ENCODE results near the gene ZNF169. TPM values are rescaled to one million over a fixed set of nuclear protein-coding genes. Genes with fewer than 3 reads are reported as not detected.

The ZNF169 gene
- total RNA-seq = 1 to 10 TPM; 5.5 to 5.7 TPM

- H3K36me3 Mint-ChIP-seq (ENCODE audit: low read depth) = peaks cover 21% of the 10 kb centered on the region
- DNase-seq (peak; percentile 95), ATAC-seq (peak; percentile 100)
- intact Hi-C loops (cut with micrococcal nuclease) = no loop called here
- H3K9me3 Mint-ChIP-seq = no peaks in the 10 kb centered on the region
- CTCF ChIA-PET = no interaction called here
- peaks cover 29% of the 10 kb centered on the region for H3K4me1 Mint-ChIP-seq (ENCODE audit: low read depth)
- peak within 1 kb of the TSS; percentile 97 for H3K27ac Mint-ChIP-seq
- H3K4me3 Mint-ChIP-seq = peak within 1 kb of the TSS; percentile 99
- POLR2A ChIA-PET = interaction anchor here (0.8 to 1.9 kb wide), 2 partner anchors 9 to 33 kb away, joined by 3 to 4 read pairs; no protein-coding TSS in a partner anchor
- TF ChIP-seq CTCF (IDR thresholded peaks at IDR 0.05) = no peak
- H3K27me3 Mint-ChIP-seq = peaks cover 3% of the 10 kb centered on the region
Observed at GRCh38 chr9:94259077-94259862, at the start of gene ZNF169. ZNF169 (plus strand) TSS chr9:94259298; CDS start chr9:94278813, 19,515 bp downstream.

GRCh38 chr9:94210616-94211603 lies 48.2 kb upstream of the ZNF169 start:
- Mint-ChIP-seq H3K36me3 (ENCODE audit: low read depth) (no peaks in the 10 kb centered on the region), H3K27ac (no peak overlapping the region), H3K27me3 (peaks cover 7% of the 10 kb centered on the region), H3K4me1 (ENCODE audit: low read depth) (peaks cover 3% of the 10 kb centered on the region), H3K9me3 (no peaks in the 10 kb centered on the region), H3K4me3 (no peak overlapping the region)
- ATAC-seq = no peak
- no peak for DNase-seq
- CTCF ChIA-PET = interaction anchor here (0.9 to 10.2 kb wide), 5 partner anchors 19 to 197 kb away, joined by 3 to 178 read pairs (median 5); no protein-coding TSS in a partner anchor
- no peak for TF ChIP-seq CTCF (IDR thresholded peaks at IDR 0.05)
- POLR2A ChIA-PET = interaction anchor here (0.5 kb wide), 1 partner anchor 31 kb away, joined by 3 read pairs; no protein-coding TSS in a partner anchor
- intact Hi-C loops (cut with micrococcal nuclease) = no loop called here

- ATAC-seq = no peak
- POLR2A ChIA-PET = interaction anchor here (2.3 kb wide), 1 partner anchor 38 kb away, joined by 6 read pairs; no protein-coding TSS in a partner anchor
- H3K27ac Mint-ChIP-seq = no peak overlapping the region
Observed at GRCh38 chr9:94212091-94212490, 47.0 kb upstream of the ZNF169 start.

GRCh38 chr9:94212531-94212930 lies 46.6 kb upstream of the ZNF169 start:
- Mint-ChIP-seq H3K36me3 (ENCODE audit: low read depth) (no peaks in the 10 kb centered on the region), H3K9me3 (no peaks in the 10 kb centered on the region), H3K4me1 (ENCODE audit: low read depth) (peaks cover 3% of the 10 kb centered on the region), H3K4me3 (no peak overlapping the region), H3K27me3 (peaks cover 10% of the 10 kb centered on the region), H3K27ac (no peak overlapping the region)
- ATAC-seq (no peak), DNase-seq (no peak)
- TF ChIP-seq CTCF (IDR thresholded peaks at IDR 0.05) = no peak
- intact Hi-C loops (cut with micrococcal nuclease) = no loop called here
- CTCF ChIA-PET = interaction anchor here (0.9 to 10.2 kb wide), 25 partner anchors 8 to 210 kb away, joined by 3 to 178 read pairs (median 6); partner anchors contain the start of gene PTPDC1
- POLR2A ChIA-PET = interaction anchor here (2.3 kb wide), 1 partner anchor 39 kb away, joined by 6 read pairs; no protein-coding TSS in a partner anchor

More at GRCh38 chr9:94212091-94212490, 47.0 kb upstream of the ZNF169 start:
- CTCF ChIA-PET = interaction anchor here (0.9 to 10.2 kb wide), 15 partner anchors 11 to 209 kb away, joined by 3 to 178 read pairs (median 6); no protein-coding TSS in a partner anchor
- H3K36me3 Mint-ChIP-seq (ENCODE audit: low read depth) = no peaks in the 10 kb centered on the region
- DNase-seq = no peak
- H3K4me3 Mint-ChIP-seq = no peak overlapping the region
- H3K4me1 Mint-ChIP-seq (ENCODE audit: low read depth) = peaks cover 3% of the 10 kb centered on the region
- no peak for TF ChIP-seq CTCF (IDR thresholded peaks at IDR 0.05)
- intact Hi-C loops (cut with micrococcal nuclease) = no loop called here
- H3K9me3 Mint-ChIP-seq = no peaks in the 10 kb centered on the region
- H3K27me3 Mint-ChIP-seq = peaks cover 10% of the 10 kb centered on the region
